HG03342 (cell line): ENCODE results near the gene SNPH.

ENCODE experiments used
- ATAC-seq: cut with Tn5 transposase; IDR thresholded peaks from one replicate; pipeline ENCODE4 v1.9.1; 2021; ENCODE audit warnings: mild to moderate bottlenecking, moderate library complexity; ENCODE audit not compliant: unreplicated experiment

The SNPH gene

GRCh38 chr20:1286267-1287024 is 20.4 kb downstream of the SNPH start:
- ATAC-seq, result no peak

- no peak for ATAC-seq
Measured at GRCh38 chr20:1287306-1287705, 21.2 kb downstream of the SNPH start.

- ATAC-seq, result no peak
Measured at GRCh38 chr20:1287787-1288569, 21.9 kb downstream of the SNPH start.

DNA sequence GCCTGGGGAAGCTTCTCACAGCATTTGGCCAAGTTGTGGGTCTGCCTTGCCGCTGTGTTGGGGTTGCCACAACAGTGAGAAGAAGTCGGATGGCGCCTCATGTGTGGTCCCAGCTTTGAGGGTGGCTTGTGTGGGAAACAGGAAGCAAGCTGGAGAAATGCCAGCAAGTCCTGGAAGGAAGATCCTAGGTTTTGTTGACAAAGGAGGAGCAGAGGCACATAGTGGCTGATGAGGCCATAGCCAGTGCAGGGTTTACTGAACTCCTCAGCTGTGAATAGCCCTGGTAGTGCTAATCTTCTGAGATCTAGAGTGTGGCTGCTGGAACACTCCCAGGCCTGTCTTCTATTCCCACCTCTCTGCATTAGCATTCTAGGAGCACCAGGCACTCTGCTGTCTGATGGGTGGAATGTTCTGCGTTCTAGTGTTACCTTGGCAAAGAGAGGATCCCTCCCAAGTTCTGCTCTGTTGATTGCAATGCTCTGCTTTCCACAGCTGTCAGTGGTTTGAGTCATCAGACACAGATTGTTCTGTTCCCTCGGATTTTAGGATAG is 25.2 kb downstream of the SNPH start:
- no peak for ATAC-seq

DNA sequence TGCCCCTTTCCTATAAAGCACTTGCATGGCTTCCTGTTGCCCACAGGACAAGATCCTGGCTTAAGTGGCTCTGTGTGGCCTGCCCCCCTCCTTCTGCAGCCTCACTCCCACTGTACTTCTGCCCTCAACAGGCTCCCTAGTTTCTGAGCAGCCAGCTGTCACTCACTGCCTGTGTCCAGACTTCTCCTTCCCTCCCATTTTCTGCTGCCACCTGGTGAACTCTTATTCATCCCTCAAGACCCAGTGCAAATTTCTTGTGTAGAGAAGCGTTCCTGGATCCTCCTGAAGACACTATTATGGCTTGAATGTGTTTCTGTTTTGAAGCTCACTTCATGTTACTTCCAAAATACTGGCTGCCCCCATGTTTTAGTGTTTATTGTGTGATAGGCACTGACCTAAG is 26.5 kb downstream of the SNPH start:
- ATAC-seq, result no peak

DNA sequence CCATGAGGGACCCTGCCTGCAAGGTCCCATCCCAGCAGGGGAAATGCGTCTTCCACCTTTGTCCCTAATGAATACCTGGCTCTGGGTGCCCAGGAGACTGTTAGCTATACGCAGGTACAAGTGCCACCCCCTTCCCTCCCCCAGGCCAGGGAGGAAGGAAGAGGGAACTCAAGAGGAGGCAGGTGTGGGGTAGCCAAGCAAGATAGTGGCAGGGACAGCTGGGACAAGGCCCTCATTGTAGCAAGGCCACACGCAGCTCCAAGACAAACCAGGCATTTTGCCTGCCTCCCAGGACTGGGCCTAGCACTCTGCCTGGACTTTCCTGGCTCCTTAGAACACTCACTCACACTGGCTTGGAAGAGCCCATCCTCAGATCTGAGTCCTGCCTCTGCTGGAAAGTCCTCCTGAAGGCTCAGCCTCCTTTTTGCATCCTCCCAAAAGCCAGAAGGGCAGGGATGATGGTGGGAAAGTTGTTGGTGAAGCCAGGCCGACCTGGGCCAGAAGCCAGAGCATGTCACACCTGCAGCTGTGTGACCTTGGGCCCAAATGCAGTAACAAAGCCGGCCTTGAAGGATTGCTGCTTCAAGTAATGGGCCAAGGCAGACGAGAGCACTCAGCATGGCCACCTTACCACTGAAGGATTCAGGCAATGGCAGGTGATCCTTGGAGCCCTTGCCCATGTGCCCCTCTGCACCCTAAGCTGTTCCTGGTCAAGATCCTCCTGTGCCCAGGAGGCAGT is 27.7 kb downstream of the SNPH start:
- ATAC-seq, result no peak

DNA sequence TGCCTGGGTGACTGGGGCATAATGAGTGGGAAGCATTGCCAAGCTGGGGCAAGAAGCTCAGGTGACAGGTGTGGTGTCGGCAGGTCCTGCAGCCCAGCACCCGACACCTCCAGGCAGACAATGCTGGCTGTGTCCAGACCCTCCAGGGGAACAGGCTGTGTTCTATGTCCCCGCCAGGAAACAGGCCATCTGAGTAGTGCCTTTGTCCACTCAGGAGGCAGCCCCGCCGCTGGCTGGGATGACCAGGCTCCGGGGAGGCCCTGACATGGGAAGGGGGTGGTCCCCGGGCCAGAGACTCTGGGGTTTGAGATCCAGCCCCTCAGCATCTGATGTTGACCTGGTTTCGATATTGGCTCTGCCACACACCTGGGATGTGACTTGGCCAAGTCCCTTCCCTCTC is 28.4 kb downstream of the SNPH start:
- ATAC-seq, result no peak

- ATAC-seq, result no peak
Measured at GRCh38 chr20:1295276-1295930, 29.3 kb downstream of the SNPH start.

DNA sequence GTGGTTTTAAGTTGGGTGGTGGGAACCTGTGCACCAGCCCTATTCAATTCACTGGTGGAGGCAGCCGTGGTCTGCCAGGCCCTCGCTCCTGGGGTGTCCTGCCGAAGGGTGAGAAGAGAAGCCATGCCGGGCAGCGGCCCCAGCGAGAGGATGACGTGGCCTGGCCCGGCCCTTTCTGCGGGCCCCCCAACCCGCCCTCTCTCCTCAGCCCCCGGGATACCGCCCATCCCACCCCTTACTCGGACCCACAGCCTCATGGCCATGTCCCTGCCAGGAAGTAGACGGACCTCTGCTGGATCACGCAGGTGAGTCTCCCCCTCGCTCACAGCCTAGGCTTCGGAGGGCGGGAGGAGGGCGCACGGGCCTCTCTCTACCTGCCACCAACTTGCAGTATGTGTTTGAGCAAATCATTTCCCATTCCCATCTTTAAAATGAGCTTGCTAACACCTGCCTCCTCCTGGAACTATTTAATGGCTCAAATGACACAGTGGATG is 30.1 kb downstream of the SNPH start:
- no peak for ATAC-seq

- ATAC-seq, result no peak
Measured at GRCh38 chr20:1296922-1297321, 30.8 kb downstream of the SNPH start.

- ATAC-seq, result no peak
Measured at GRCh38 chr20:1297486-1297885, 31.4 kb downstream of the SNPH start.

GRCh38 chr20:1298166-1298565 is 32.1 kb downstream of the SNPH start:
- no peak for ATAC-seq

DNA sequence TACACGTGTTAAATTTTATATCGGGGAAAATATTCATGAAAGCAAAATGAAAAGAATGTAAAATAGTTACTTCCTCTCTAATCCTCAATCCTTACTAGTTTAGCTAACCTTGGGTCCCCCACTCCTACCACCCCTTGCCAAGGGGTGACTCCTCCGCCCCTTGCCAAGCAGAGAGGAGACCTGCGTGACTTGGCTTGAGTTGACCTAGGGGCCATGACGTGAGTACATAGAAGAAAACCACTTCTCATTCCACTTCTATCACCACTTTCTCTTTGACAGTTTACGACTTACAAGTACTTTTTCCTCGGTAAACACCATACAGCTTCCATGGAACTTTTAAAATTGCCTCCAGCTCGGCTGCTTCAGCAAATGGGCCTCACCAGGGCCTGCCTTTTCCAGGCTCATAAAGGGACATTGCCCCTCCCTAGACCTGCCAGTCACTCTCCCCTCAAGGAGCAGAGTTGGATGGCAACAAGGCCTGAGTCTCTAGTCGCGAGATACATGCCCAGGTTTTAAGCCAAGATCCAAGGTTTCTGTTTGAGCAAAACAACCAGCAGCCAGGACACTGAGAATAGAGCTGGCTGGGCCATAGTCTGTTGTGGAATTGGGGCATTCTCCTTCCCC is 32.9 kb downstream of the SNPH start:
- no peak for ATAC-seq

GRCh38 chr20:1299522-1299921 is 33.4 kb downstream of the SNPH start:
- ATAC-seq, result no peak

DNA sequence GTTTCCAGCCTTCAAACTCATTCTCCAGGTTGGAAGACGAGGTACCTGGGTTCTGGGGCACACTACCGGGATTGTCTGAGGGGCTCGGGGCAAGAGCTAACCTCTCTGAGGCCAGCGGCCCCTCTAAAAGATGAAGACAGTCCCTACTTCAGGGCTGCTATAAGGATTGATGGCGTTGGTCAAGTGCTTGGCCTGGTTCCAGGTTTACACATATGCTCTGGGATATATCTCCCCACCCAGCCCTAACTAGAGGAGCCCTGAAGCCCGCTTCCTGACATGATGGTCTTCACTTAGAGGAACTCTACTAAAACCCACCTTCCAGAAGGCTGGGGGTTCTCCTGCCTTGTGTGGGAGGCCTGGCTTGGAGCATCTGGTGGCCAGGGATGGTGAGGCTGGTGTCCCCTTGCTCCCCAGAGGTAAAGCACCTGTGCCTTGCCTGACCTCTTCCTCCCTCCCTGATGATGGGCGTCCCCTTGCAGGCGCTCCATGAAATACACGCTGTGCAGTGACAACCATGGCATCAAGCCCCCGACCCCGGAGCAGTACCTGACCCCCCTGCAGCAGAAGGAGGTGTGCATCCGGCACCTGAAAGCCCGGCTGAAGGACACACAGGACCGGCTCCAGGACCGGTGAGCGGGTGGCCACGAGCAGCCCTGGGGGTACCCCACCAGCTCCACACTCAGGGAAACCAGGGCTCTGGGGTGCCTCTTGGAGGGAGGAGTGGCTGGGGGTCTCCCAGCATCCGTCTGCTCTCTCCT is 34.2 kb downstream of the SNPH start:
- no peak for ATAC-seq

GRCh38 chr20:1301031-1301529 is 35.0 kb downstream of the SNPH start:
- ATAC-seq, result no peak

DNA sequence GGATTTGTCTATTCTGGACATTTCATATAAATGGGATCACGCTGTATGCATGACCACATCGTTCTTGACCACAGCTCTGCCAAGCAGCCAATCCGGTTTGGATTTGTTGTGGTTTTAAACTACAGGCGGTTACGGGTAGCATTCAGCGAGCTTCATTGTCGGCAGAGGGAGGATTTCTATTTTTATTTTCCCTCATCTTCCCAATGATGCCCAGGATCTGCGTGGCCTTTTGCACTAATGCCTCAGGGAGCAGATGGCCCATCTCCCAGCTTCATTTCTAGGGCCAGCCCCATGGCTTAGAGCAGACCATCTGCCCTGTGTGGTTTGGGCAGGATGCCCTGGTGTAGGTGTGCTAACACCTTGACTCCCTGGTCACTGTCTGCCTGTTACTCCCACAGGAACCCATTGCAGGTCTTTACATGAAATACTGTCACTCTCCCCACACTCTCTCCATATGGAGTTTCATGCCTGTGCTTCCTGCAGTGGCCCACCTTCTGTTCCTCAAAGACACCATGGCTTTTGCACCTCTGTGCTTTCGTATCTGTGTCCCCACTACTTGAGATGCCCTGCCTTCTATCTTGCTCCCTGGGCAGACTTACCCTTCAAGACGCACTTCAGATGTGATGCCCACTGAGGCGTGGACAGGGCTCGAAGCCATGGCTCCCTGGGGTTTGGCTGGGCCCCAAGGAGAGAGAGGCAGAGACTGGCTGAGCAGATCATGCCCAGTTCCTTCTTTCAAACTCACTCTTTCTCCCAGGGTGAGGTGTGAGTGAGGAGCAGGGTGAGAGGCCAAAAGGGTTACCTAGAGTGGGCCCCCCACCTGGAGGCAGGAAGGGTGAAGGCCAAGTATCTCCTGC is 36.8 kb downstream of the SNPH start:
- no peak for ATAC-seq

- no peak for ATAC-seq
Measured at GRCh38 chr20:1304710-1305515, 38.8 kb downstream of the SNPH start.
